PC-3 (cell line): ENCODE results near the gene MZB1. TPM values are rescaled to one million over a fixed set of nuclear protein-coding genes. Genes with fewer than 3 reads are reported as not detected.

Experiments
- ATAC-seq: fragments of 200-7000 bp; cut with Tn5 transposase; 2 replicates; pipeline ENCODE4 v1.9.1; 2020; ENCODE audit warnings: mild to moderate bottlenecking, moderate library complexity
- BruUV-seq: library from RNA; stranded (reverse); fragments of 400-500 nt; replicated peaks from 2 replicates; lab custom pipeline; 2021; lab: Mats Ljungman, UMichigan
- CTCF ChIA-PET: fragments of 300-600 bp; sonication (Branson Sonifier 250); formaldehyde crosslinking; loops from one replicate; lab custom pipeline; 2022; ENCODE audit warnings: antibody characterized with exemption; lab: Charles Lee
- POLR2A ChIA-PET: fragments of 300-600 bp; sonication (Branson Sonifier 250); formaldehyde crosslinking; loops from one replicate; lab custom pipeline; 2022; ENCODE audit warnings: antibody characterized with exemption; ENCODE audit not compliant: unreplicated experiment; lab: Charles Lee
- DNase-seq: peaks from one replicate; pipeline ENCODE4 v3.0.0-alpha.2; 2015
- H2AFZ ChIP-seq: fragments of 300-600 bp; sonication (generic); 2 replicates; pipeline ENCODE4 v1.6.0; 2016; ENCODE audit warnings: antibody characterized with exemption, low read length
- H3F3A ChIP-seq: fragments of 300-600 bp; sonication (generic); one replicate; pipeline ENCODE4 v1.6.0; 2017; ENCODE audit warnings: antibody characterized with exemption, low read length, control low read depth, mild to moderate bottlenecking; ENCODE audit not compliant: unreplicated experiment
- H3K27ac ChIP-seq: fragments of 300-600 bp; sonication (generic); 2 replicates; pipeline ENCODE4 v1.5.1; 2016; ENCODE audit warnings: mild to moderate bottlenecking, low read length
- H3K27me3 ChIP-seq: fragments of 300-600 bp; sonication (generic); 2 replicates; pipeline ENCODE4 v1.6.1; 2016; ENCODE audit warnings: low read length, mixed read lengths
- H3K36me3 ChIP-seq: fragments of 300-600 bp; sonication (generic); 2 replicates; pipeline ENCODE4 v1.6.1; 2016; ENCODE audit warnings: low read depth, mixed run types, low read length, mixed read lengths
- H3K4me1 ChIP-seq: fragments of 300-600 bp; sonication (generic); 2 replicates; pipeline ENCODE4 v1.5.1; 2016; ENCODE audit warnings: low read length; ENCODE audit not compliant: insufficient read depth
- H3K4me2 ChIP-seq: fragments of 300-600 bp; sonication (generic); 2 replicates; pipeline ENCODE4 v1.6.0; 2016; ENCODE audit warnings: low read length
- H3K4me3 ChIP-seq: fragments of 300-600 bp; sonication (generic); 2 replicates; pipeline ENCODE4 v1.5.1; 2016; ENCODE audit warnings: mild to moderate bottlenecking, low read length, mixed read lengths
- H3K79me2 ChIP-seq: fragments of 300-600 bp; sonication (generic); 2 replicates; pipeline ENCODE4 v1.6.1; 2017; ENCODE audit warnings: low read length, mixed read lengths
- H3K9ac ChIP-seq: fragments of 300-600 bp; sonication (generic); 2 replicates; pipeline ENCODE4 v1.6.0; 2016; ENCODE audit warnings: mild to moderate bottlenecking, low read length
- H3K9me2 ChIP-seq: fragments of 300-600 bp; sonication (generic); replicated peaks from 2 replicates; pipeline ENCODE4 v1.6.1; 2016; ENCODE audit warnings: mixed run types, low read length, mixed read lengths
- H3K9me3 ChIP-seq: fragments of 300-600 bp; sonication (generic); 2 replicates; pipeline ENCODE4 v1.6.1; 2016; ENCODE audit warnings: low read length, mixed read lengths
- H4K20me1 ChIP-seq: fragments of 300-600 bp; sonication (generic); 2 replicates; pipeline ENCODE4 v1.6.1; 2016; ENCODE audit warnings: low read length, mixed read lengths
- EZH2 ChIP-seq: fragments of 300-600 bp; sonication (generic); IDR thresholded peaks from one replicate; pipeline ENCODE4 v1.6.1; 2017; ENCODE audit warnings: antibody characterized with exemption, mild to moderate bottlenecking, low read length; ENCODE audit not compliant: unreplicated experiment
- EZH2phosphoT487 ChIP-seq: fragments of 300-600 bp; sonication (generic); IDR thresholded peaks from 2 replicates; pipeline ENCODE4 v1.6.1; 2018; ENCODE audit warnings: mild to moderate bottlenecking, antibody characterized with exemption, low read length, borderline replicate concordance
- intact Hi-C: fragments of 100-400 bp; cut with micrococcal nuclease; formaldehyde crosslinking; loops from 2 replicates; pipeline ENCODE4 v1.9.0; 2023
- total RNA-seq: library from RNA; depleted of rRNA; stranded (reverse); fragments of >200 nt; gene quantifications from 2 replicates; pipeline ENCODE4 v1.2.3, GENCODE V29; 2014
- TF ChIP-seq, protein P1 (sequence below): fragments of 300-600 bp; sonication (generic); conservative IDR thresholded peaks from 2 replicates; pipeline ENCODE4 v1.5.1; 2017; ENCODE audit warnings: antibody characterized with exemption, low read depth, mild to moderate bottlenecking, low read length

The MZB1 gene
- total RNA-seq, 1 experiment from 2014 or later: 0.22 TPM

DNA sequence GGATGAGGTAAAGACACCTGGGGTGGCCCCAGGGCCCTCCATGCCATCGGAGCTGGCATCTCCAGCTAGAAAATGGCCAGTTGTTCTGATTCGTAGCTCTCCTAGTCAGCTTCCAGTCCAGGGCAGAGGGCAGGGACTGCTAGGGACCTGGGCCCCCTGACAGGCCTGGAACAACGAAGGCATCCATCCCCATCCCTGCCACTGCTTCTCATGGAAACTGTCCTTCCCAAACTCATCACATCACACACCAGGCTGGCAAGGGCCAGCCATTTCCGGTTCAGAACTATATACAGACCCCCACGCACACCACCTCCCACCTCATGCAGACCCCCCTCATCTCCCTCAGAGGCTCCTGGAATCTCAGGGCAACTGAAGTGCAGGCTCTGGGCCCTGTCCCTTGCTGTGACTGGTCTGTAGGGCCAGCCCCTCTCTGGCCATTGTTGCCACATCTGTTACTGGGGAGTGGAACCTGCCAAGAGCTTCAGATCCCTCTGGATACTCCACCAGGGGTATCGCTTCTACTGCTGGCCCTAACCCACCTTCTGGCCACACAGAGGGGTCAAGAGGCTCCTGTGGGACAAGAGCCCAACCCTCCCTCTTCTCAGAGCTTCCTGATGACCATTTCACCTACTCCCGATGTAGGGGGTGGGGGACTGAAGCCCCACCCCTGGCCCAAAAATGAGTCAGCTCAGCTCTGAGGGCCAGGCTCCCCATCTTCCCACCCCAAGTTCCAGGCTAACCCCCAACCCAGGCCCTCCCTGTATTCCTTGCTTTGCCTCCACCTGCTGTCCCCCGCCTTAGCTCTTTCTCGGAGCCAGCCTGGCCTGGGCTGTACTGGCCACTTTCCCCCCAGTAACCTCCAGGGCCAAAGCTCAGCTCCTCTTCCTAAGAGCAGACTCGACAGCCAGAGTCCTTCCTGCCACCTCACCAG, 1.2 kb upstream of the MZB1 start:
- intact Hi-C loops: loop anchor here (1.0 kb wide), 2 partner anchors 18 to 50 kb away; partner anchors contain the start of gene PAIP2
- ChIA-PET CTCF (interaction anchor here (0.6 kb wide), 1 partner anchor 815 kb away, joined by 3 read pairs; no protein-coding TSS in a partner anchor), POLR2A (interaction anchor here (0.6 to 1.1 kb wide), 5 partner anchors 17 to 815 kb away, joined by 3 to 9 read pairs (median 3); partner anchors contain the start of genes HSPA9 and PAIP2)
- TF ChIP-seq EZH2phosphoT487 (no peak), EZH2 (no peak)
- TF ChIP-seq, protein P1, sequence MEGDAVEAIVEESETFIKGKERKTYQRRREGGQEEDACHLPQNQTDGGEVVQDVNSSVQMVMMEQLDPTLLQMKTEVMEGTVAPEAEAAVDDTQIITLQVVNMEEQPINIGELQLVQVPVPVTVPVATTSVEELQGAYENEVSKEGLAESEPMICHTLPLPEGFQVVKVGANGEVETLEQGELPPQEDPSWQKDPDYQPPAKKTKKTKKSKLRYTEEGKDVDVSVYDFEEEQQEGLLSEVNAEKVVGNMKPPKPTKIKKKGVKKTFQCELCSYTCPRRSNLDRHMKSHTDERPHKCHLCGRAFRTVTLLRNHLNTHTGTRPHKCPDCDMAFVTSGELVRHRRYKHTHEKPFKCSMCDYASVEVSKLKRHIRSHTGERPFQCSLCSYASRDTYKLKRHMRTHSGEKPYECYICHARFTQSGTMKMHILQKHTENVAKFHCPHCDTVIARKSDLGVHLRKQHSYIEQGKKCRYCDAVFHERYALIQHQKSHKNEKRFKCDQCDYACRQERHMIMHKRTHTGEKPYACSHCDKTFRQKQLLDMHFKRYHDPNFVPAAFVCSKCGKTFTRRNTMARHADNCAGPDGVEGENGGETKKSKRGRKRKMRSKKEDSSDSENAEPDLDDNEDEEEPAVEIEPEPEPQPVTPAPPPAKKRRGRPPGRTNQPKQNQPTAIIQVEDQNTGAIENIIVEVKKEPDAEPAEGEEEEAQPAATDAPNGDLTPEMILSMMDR: no peak
- Histone ChIP-seq H3K79me2 (peaks cover 28% of the 10 kb centered on the region), H3F3A (no peaks in the 10 kb centered on the region), H3K9me2 (no peaks in the 10 kb centered on the region), H3K4me3 (peak overlapping the region; percentile 87), H3K4me2 (peak overlapping the region; percentile 94), H3K4me1 (peaks cover 20% of the 10 kb centered on the region), H3K9me3 (no peaks in the 10 kb centered on the region), H3K9ac (peak overlapping the region; percentile 99), H3K27ac (peak overlapping the region; percentile 98), H3K27me3 (no peaks in the 10 kb centered on the region), H4K20me1 (no peaks in the 10 kb centered on the region), H2AFZ (no peak overlapping the region), H3K36me3 (no peaks in the 10 kb centered on the region)
- ATAC-seq (peak; percentile 2), DNase-seq (peak; percentile 44)
- BruUV-seq: no TSS peak

DNA sequence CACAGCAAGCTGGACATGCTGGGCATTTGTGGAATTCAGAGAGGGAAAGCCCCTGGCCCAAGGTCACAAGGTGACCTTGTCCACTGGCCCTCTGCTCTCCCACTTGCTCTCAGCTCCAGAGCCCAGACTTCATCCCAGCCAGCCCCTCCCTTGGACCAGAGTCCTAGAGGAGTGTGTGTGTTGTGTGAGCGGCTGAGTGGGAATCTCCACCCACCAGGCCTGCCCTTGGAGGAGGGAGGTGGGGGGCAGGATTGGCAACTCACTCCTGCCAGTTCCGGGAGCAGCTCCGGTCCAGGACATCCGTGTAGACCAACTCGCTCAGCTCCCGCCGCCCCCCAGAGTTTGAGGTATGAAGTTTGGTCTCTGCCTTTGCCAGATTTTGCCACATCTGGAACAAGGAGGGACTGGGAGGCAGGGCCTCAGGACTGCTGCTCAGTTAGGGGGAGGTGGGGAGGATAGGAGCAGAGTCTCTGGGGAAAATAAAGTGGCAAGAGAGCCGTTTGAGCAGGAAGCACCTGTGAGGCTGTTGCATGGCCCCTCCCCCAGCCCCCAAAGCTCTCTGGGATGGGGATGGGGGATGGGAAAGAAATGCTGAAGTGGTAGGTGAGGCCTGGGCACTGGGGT, 1.4 kb downstream of the MZB1 start:
- Histone ChIP-seq H3K27ac (no peak overlapping the region), H3K9me2 (no peaks in the 10 kb centered on the region), H3K4me2 (no peak overlapping the region), H3K9ac (no peak overlapping the region), H3F3A (no peaks in the 10 kb centered on the region), H3K9me3 (no peaks in the 10 kb centered on the region), H4K20me1 (no peaks in the 10 kb centered on the region), H3K27me3 (no peaks in the 10 kb centered on the region), H2AFZ (no peak overlapping the region), H3K36me3 (no peaks in the 10 kb centered on the region), H3K4me3 (no peak overlapping the region), H3K4me1 (peaks cover 17% of the 10 kb centered on the region), H3K79me2 (peaks cover 16% of the 10 kb centered on the region)
- no peak for TF ChIP-seq EZH2phosphoT487
- no peak for TF ChIP-seq EZH2
- TF ChIP-seq, protein P1: no peak
- DNase-seq (no peak), ATAC-seq (no peak)
- no TSS peak for BruUV-seq
- ChIA-PET POLR2A (no interaction called here), CTCF (no interaction called here)
- intact Hi-C loops: no loop called here
